Esophagus squamous epithelium (tissue), 5 donors: ENCODE data around the gene VCL. TPM values are rescaled to one million over a fixed set of nuclear protein-coding genes. Genes with fewer than 3 reads are reported as not detected.

ENCODE experiments used
- DNase-seq: peaks from one replicate; lab custom pipeline; 2025; lab: John Stamatoyannopoulos, UW
- H3K27ac ChIP-seq, 4 donors: fragments of 200-600 bp; sonication (generic); one replicate each; pipeline ENCODE4 v1.5.1; 2016 to 2019; ENCODE audit warnings: mild to moderate bottlenecking in 1 of 4
- H3K27me3 ChIP-seq, 4 donors: fragments of 200-600 bp; sonication (generic); 1 replicate in 3 of 4; 2 replicates in 1 of 4; pipeline versions ENCODE4 v1.5.1 to v1.6.0; 2017 to 2021; ENCODE audit warnings: antibody characterized with exemption in 1 of 4
- H3K36me3 ChIP-seq, 3 donors: fragments of 200-600 bp; sonication (generic); one replicate each; pipeline ENCODE4 v1.5.1; 2016 to 2019
- H3K4me1 ChIP-seq, 3 donors: fragments of 200-600 bp; sonication (generic); one replicate each; pipeline ENCODE4 v1.5.1; 2017 to 2019
- H3K4me3 ChIP-seq, 4 donors: fragments of 200-600 bp; sonication (generic); 1 replicate in 3 of 4; 2 replicates in 1 of 4; pipeline ENCODE4 v1.5.1; 2016 to 2019; ENCODE audit warnings: mild to moderate bottlenecking in 2 of 4, moderate library complexity in 1 of 4
- H3K9me3 ChIP-seq, 3 donors: fragments of 200-600 bp; sonication (generic); one replicate each; pipeline ENCODE4 v1.5.1; 2016 to 2019
- CTCF ChIP-seq, 6 experiments: fragments of 450-650 bp in 4 of 6; fragments of 200-600 bp in 2 of 6; sonication (generic) in 2 of 6; IDR thresholded peaks; one replicate each; pipeline ENCODE4 v1.5.1; 2016 to 2019; ENCODE audit warnings: antibody characterized with exemption in 6 of 6, mild to moderate bottlenecking in 4 of 6, moderate library complexity in 4 of 6
- POLR2A ChIP-seq, 4 donors: fragments of 450-650 bp; IDR thresholded peaks; one replicate each; pipeline ENCODE4 v1.6.1; 2017; ENCODE audit warnings: antibody characterized with exemption in 4 of 4, mild to moderate bottlenecking in 4 of 4, moderate library complexity in 3 of 4
- WGBS, 2 donors: methylation state at CpG; one replicate each; pipeline ENCODE4 v1.1.5; 2018; 5-methylcytosine and 5-hydroxymethylcytosine counted together
- intact Hi-C: fragments of 100-400 bp; cut with DNase I; formaldehyde crosslinking; loops from one replicate; pipeline ENCODE4 v1.15.0; 2022
- total RNA-seq, 4 donors: library from RNA; depleted of rRNA; stranded (reverse); fragments of >200 nt; gene quantifications; one replicate each; pipeline ENCODE4 v1.1.0, GENCODE V29; 2016
- donor health status: DM: yes; HTN: yes; CAD: no.

VCL gene
- total RNA-seq, 4 donors from 2014 or later: 64.8 to 143 (median 75.0) TPM

- H3K27ac ChIP-seq: no peak overlapping the region
- H3K4me3 ChIP-seq: no peak overlapping the region
- H3K9me3 ChIP-seq: no peaks in the 10 kb centered on the region
- intact Hi-C loops: no loop called here
- TF ChIP-seq POLR2A (IDR thresholded peaks at IDR 0.05) (no peak), CTCF (IDR thresholded peaks at IDR 0.05) (peak in 4 of 6 experiments; percentile 8 to 20 (median 18))
- peaks cover 13 to 100% (median 29%) of the 10 kb centered on the region in 3 donors for H3K36me3 ChIP-seq
- DNase-seq: no peak
- WGBS, 2 donors: 68 to 78% methylated on average over 10 to 11 of the region's 11 CpGs
- peaks cover 0 to 33% (median 0%) of the 10 kb centered on the region in 3 donors for H3K4me1 ChIP-seq
- H3K27me3 ChIP-seq: no peaks in the 10 kb centered on the region
Measured at GRCh38 chr10:74103560-74104258, 105.8 kb downstream of the VCL start.

- intact Hi-C loops: no loop called here
- peaks cover 13 to 100% (median 28%) of the 10 kb centered on the region in 3 donors for H3K36me3 ChIP-seq
- WGBS, 2 donors: 91 to 92% methylated on average over 5 of the region's 5 CpGs
- no peak overlapping the region for H3K4me3 ChIP-seq
- H3K9me3 ChIP-seq: no peaks in the 10 kb centered on the region
- H3K4me1 ChIP-seq: peaks cover 0 to 26% (median 0%) of the 10 kb centered on the region in 3 donors
- H3K27ac ChIP-seq: no peak overlapping the region
- no peaks in the 10 kb centered on the region for H3K27me3 ChIP-seq
- TF ChIP-seq POLR2A (IDR thresholded peaks at IDR 0.05) (no peak), CTCF (IDR thresholded peaks at IDR 0.05) (no peak)
- DNase-seq: no peak
Measured at GRCh38 chr10:74104480-74104879, 106.6 kb downstream of the VCL start.

- no peaks in the 10 kb centered on the region for H3K27me3 ChIP-seq
Measured at GRCh38 chr10:74104996-74105395, 107.1 kb downstream of the VCL start.

GRCh38 chr10:74107391-74107790, 109.5 kb downstream of the VCL start:
- intact Hi-C loops: no loop called here
- WGBS, 2 donors: 43 to 69% methylated on average over 4 of the region's 4 CpGs
- TF ChIP-seq POLR2A (IDR thresholded peaks at IDR 0.05) (no peak), CTCF (IDR thresholded peaks at IDR 0.05) (no peak)
- H3K27ac ChIP-seq: peak overlapping the region in 1 of 4 donors; percentile 22
- H3K4me1 ChIP-seq: peaks cover 0 to 17% (median 0%) of the 10 kb centered on the region in 3 donors
- H3K36me3 ChIP-seq: peaks cover 19 to 100% (median 42%) of the 10 kb centered on the region in 3 donors
- no peaks in the 10 kb centered on the region for H3K9me3 ChIP-seq
- no peak overlapping the region for H3K4me3 ChIP-seq
- DNase-seq: no peak
- no peaks in the 10 kb centered on the region for H3K27me3 ChIP-seq

More at GRCh38 chr10:74104996-74105395, 107.1 kb downstream of the VCL start:
- intact Hi-C loops: no loop called here
- H3K36me3 ChIP-seq: peaks cover 13 to 100% (median 33%) of the 10 kb centered on the region in 3 donors
- H3K4me1 ChIP-seq: peaks cover 0 to 21% (median 0%) of the 10 kb centered on the region in 3 donors
- WGBS, 2 donors: 74 to 82% methylated on average over 8 of the region's 8 CpGs
- no peak for TF ChIP-seq POLR2A (IDR thresholded peaks at IDR 0.05)
- no peak for TF ChIP-seq CTCF (IDR thresholded peaks at IDR 0.05)
- DNase-seq: no peak
- H3K27ac ChIP-seq: no peak overlapping the region
- H3K9me3 ChIP-seq: no peaks in the 10 kb centered on the region
- H3K4me3 ChIP-seq: no peak overlapping the region

GRCh38 chr10:74109452-74109851, 111.5 kb downstream of the VCL start:
- TF ChIP-seq POLR2A (IDR thresholded peaks at IDR 0.05): no peak
- peaks cover 22 to 99% (median 39%) of the 10 kb centered on the region in 3 donors for H3K36me3 ChIP-seq
- H3K9me3 ChIP-seq: no peaks in the 10 kb centered on the region
- intact Hi-C loops: no loop called here
- H3K27me3 ChIP-seq: no peaks in the 10 kb centered on the region
- peaks cover 8 to 36% (median 15%) of the 10 kb centered on the region in 3 donors for H3K4me1 ChIP-seq
- no peak overlapping the region for H3K4me3 ChIP-seq
- no peak for DNase-seq
- no peak overlapping the region for H3K27ac ChIP-seq
